GM23338 (cell line): Measurements from ENCODE around the gene THSD7A. TPM values are rescaled to one million over a fixed set of nuclear protein-coding genes. Genes with fewer than 3 reads are reported as not detected.

ENCODE experiments used
- ATAC-seq: fragments of 200-7000 bp; cut with Tn5 transposase; 3 replicates; pipeline ENCODE4 v1.9.1; 2020
- DNase-seq: peaks from one replicate; pipeline ENCODE4 v3.0.0-alpha.2; 2015; ENCODE audit warnings: low spot score
- H2AFZ ChIP-seq: fragments of 200-600 bp; sonication (generic); 2 replicates; pipeline ENCODE4 v1.8.0; 2016; ENCODE audit warnings: antibody characterized with exemption, mild to moderate bottlenecking, moderate library complexity
- H3F3A ChIP-seq: fragments of 200-600 bp; sonication (generic); replicated peaks from 2 replicates; pipeline ENCODE4 v1.8.0; 2017; ENCODE audit warnings: antibody characterized with exemption, mixed run types, low read depth
- H3K27ac ChIP-seq: fragments of 200-600 bp; sonication (generic); 2 replicates; pipeline ENCODE4 v1.6.1; 2016; ENCODE audit warnings: low read depth
- H3K27me3 ChIP-seq: fragments of 200-600 bp; sonication (generic); 2 replicates; pipeline ENCODE4 v1.8.0; 2016; ENCODE audit warnings: mild to moderate bottlenecking, mixed run types, moderate library complexity; ENCODE audit not compliant: insufficient read depth
- H3K36me3 ChIP-seq: fragments of 200-600 bp; sonication (generic); 2 replicates; pipeline ENCODE4 v1.8.0; 2016; ENCODE audit warnings: mild to moderate bottlenecking; ENCODE audit not compliant: insufficient read depth
- H3K4me1 ChIP-seq: fragments of 200-600 bp; sonication (generic); 2 replicates; pipeline ENCODE4 v1.8.0; 2016; ENCODE audit warnings: mild to moderate bottlenecking, moderate library complexity; ENCODE audit not compliant: insufficient read depth
- H3K4me2 ChIP-seq: fragments of 200-600 bp; sonication (generic); 2 replicates; pipeline ENCODE4 v1.7.1; 2017; ENCODE audit warnings: mixed run types
- H3K4me3 ChIP-seq: fragments of 200-600 bp; sonication (generic); 2 replicates; pipeline ENCODE4 v1.6.1; 2016; ENCODE audit warnings: mixed run types
- H3K79me2 ChIP-seq: fragments of 200-600 bp; sonication (generic); replicated peaks from 2 replicates; pipeline ENCODE4 v1.8.0; 2017; ENCODE audit warnings: mild to moderate bottlenecking; ENCODE audit not compliant: insufficient read depth
- H3K9me2 ChIP-seq: fragments of 200-600 bp; sonication (generic); 2 replicates; pipeline ENCODE4 v1.8.0; 2017; ENCODE audit not compliant: insufficient read depth
- H4K20me1 ChIP-seq: fragments of 200-600 bp; sonication (generic); replicated peaks from 2 replicates; pipeline ENCODE4 v1.8.0; 2017; ENCODE audit warnings: mild to moderate bottlenecking; ENCODE audit not compliant: insufficient read depth
- H3K27ac Mint-ChIP-seq: 2 replicates; pipeline ENCODE4 v1.8.0; 2020; ENCODE audit warnings: inconsistent platforms, mild to moderate bottlenecking, moderate library complexity, mixed read lengths
- H3K27me3 Mint-ChIP-seq: 3 replicates; pipeline ENCODE4 v1.8.0; 2022; ENCODE audit warnings: low read depth, mild to moderate bottlenecking, moderate library complexity, mixed read lengths, inconsistent platforms; ENCODE audit not compliant: insufficient read depth, poor library complexity
- H3K36me3 Mint-ChIP-seq: 3 replicates; pipeline ENCODE4 v1.8.0; 2021; ENCODE audit warnings: low read depth, mild to moderate bottlenecking, inconsistent platforms, moderate library complexity, mixed read lengths
- H3K4me1 Mint-ChIP-seq: 3 replicates; pipeline ENCODE4 v1.8.0; 2020; ENCODE audit warnings: mild to moderate bottlenecking, inconsistent platforms, mixed read lengths
- H3K4me3 Mint-ChIP-seq: 3 replicates; pipeline ENCODE4 v1.8.0; 2021; ENCODE audit warnings: moderate library complexity, mild to moderate bottlenecking, inconsistent platforms, mixed read lengths
- H3K9me3 Mint-ChIP-seq: 3 replicates; pipeline ENCODE4 v1.8.0; 2020; ENCODE audit warnings: moderate library complexity, mild to moderate bottlenecking, inconsistent platforms, mixed read lengths
- CREB1 ChIP-seq: fragments of 250-450 bp; sonication (Bioruptor Pico); IDR thresholded peaks from 2 replicates; pipeline ENCODE4 v1.5.0; 2020; ENCODE audit warnings: low read depth, mild to moderate bottlenecking, moderate library complexity
- EZH2 ChIP-seq: fragments of 200-600 bp; sonication (generic); IDR thresholded peaks from one replicate; pipeline ENCODE4 v1.8.0; 2017; ENCODE audit warnings: antibody characterized with exemption, mild to moderate bottlenecking, low read depth; ENCODE audit not compliant: unreplicated experiment
- NANOG ChIP-seq: IDR thresholded peaks from 2 replicates; pipeline ENCODE4 v1.6.1; 2016; ENCODE audit warnings: antibody characterized with exemption, borderline replicate concordance
- POLR2AphosphoS5 ChIP-seq: IDR thresholded peaks from 2 replicates; pipeline ENCODE4 v1.6.1; 2016; ENCODE audit warnings: antibody characterized with exemption, low read depth
- polyA plus RNA-seq: library from polyadenylated mRNA; unstranded; fragments of >200 nt; fragmentation: Nextera tagmentation; extraction: Ambion mirVana; gene quantifications from 2 replicates; pipeline ENCODE4 v1.2.1, GENCODE V29; 2016
- total RNA-seq: library from RNA; depleted of rRNA; stranded (reverse); fragments of >200 nt; shearing (Covaris generic); gene quantifications from 2 replicates; pipeline ENCODE4 v1.2.3, GENCODE V29; 2014
- TF ChIP-seq, protein P1 (sequence below): IDR thresholded peaks from 2 replicates; pipeline ENCODE4 v1.6.1; 2016; ENCODE audit warnings: antibody characterized with exemption
- TF ChIP-seq, protein P2 (sequence below): IDR thresholded peaks from one replicate; pipeline ENCODE4 v1.6.1; 2018; ENCODE audit warnings: antibody characterized with exemption; ENCODE audit not compliant: unreplicated experiment
- TF ChIP-seq, protein P3 (sequence below), 2 experiments: fragments of 200-600 bp in 1 of 2; sonication (generic) in 1 of 2; conservative IDR thresholded peaks; 2 replicates each; pipeline versions ENCODE4 v1.5.1 to v1.6.1; 2016 to 2017; ENCODE audit warnings: antibody characterized with exemption in 2 of 2, low read depth in 2 of 2, mild to moderate bottlenecking in 2 of 2, moderate library complexity in 1 of 2
- TF ChIP-seq, protein P4 (sequence below): fragments of 250-450 bp; sonication (Bioruptor Pico); IDR thresholded peaks from 2 replicates; pipeline ENCODE4 v1.5.0; 2020; ENCODE audit warnings: mild to moderate bottlenecking, moderate library complexity

Gene THSD7A
- total and polyA plus RNA-seq, 2 experiments from 2014 or later, result 1.3 to 2.1 TPM

GRCh38 chr7:11330717-11331116 lies 501.3 kb downstream of the THSD7A start (continued):
- TF ChIP-seq, protein P1, sequence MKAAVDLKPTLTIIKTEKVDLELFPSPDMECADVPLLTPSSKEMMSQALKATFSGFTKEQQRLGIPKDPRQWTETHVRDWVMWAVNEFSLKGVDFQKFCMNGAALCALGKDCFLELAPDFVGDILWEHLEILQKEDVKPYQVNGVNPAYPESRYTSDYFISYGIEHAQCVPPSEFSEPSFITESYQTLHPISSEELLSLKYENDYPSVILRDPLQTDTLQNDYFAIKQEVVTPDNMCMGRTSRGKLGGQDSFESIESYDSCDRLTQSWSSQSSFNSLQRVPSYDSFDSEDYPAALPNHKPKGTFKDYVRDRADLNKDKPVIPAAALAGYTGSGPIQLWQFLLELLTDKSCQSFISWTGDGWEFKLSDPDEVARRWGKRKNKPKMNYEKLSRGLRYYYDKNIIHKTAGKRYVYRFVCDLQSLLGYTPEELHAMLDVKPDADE, result no peak
- TF ChIP-seq CREB1 (CRISPR knock-in tag), result no peak
- TF ChIP-seq, protein P2, sequence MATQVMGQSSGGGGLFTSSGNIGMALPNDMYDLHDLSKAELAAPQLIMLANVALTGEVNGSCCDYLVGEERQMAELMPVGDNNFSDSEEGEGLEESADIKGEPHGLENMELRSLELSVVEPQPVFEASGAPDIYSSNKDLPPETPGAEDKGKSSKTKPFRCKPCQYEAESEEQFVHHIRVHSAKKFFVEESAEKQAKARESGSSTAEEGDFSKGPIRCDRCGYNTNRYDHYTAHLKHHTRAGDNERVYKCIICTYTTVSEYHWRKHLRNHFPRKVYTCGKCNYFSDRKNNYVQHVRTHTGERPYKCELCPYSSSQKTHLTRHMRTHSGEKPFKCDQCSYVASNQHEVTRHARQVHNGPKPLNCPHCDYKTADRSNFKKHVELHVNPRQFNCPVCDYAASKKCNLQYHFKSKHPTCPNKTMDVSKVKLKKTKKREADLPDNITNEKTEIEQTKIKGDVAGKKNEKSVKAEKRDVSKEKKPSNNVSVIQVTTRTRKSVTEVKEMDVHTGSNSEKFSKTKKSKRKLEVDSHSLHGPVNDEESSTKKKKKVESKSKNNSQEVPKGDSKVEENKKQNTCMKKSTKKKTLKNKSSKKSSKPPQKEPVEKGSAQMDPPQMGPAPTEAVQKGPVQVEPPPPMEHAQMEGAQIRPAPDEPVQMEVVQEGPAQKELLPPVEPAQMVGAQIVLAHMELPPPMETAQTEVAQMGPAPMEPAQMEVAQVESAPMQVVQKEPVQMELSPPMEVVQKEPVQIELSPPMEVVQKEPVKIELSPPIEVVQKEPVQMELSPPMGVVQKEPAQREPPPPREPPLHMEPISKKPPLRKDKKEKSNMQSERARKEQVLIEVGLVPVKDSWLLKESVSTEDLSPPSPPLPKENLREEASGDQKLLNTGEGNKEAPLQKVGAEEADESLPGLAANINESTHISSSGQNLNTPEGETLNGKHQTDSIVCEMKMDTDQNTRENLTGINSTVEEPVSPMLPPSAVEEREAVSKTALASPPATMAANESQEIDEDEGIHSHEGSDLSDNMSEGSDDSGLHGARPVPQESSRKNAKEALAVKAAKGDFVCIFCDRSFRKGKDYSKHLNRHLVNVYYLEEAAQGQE, result no peak
- TF ChIP-seq NANOG, result no peak
- TF ChIP-seq, protein P3, sequence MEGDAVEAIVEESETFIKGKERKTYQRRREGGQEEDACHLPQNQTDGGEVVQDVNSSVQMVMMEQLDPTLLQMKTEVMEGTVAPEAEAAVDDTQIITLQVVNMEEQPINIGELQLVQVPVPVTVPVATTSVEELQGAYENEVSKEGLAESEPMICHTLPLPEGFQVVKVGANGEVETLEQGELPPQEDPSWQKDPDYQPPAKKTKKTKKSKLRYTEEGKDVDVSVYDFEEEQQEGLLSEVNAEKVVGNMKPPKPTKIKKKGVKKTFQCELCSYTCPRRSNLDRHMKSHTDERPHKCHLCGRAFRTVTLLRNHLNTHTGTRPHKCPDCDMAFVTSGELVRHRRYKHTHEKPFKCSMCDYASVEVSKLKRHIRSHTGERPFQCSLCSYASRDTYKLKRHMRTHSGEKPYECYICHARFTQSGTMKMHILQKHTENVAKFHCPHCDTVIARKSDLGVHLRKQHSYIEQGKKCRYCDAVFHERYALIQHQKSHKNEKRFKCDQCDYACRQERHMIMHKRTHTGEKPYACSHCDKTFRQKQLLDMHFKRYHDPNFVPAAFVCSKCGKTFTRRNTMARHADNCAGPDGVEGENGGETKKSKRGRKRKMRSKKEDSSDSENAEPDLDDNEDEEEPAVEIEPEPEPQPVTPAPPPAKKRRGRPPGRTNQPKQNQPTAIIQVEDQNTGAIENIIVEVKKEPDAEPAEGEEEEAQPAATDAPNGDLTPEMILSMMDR (conservative IDR thresholded peaks at IDR 0.05; ENCODE audit: low read depth in 2 of 2), result no peak
- TF ChIP-seq EZH2, result no peak

- DNase-seq, result no peak
- Histone ChIP-seq H3K79me2 (no peaks in the 10 kb centered on the region), H3K27ac (no peak overlapping the region), H4K20me1 (no peaks in the 10 kb centered on the region), H3K36me3 (no peaks in the 10 kb centered on the region), H3K4me3 (no peak overlapping the region), H3K9me2 (no peaks in the 10 kb centered on the region), H3F3A (no peaks in the 10 kb centered on the region), H3K27me3 (no peaks in the 10 kb centered on the region), H3K4me1 (no peaks in the 10 kb centered on the region), H2AFZ (no peak overlapping the region), H3K4me2 (no peak overlapping the region)
- Mint-ChIP-seq H3K4me1 (peaks cover 11% of the 10 kb centered on the region), H3K4me3 (no peak overlapping the region), H3K36me3 (no peaks in the 10 kb centered on the region), H3K27ac (no peak overlapping the region), H3K27me3 (no peaks in the 10 kb centered on the region), H3K9me3 (no peaks in the 10 kb centered on the region)
- no peak for ATAC-seq
- no peak for TF ChIP-seq POLR2AphosphoS5
- TF ChIP-seq, protein P4, sequence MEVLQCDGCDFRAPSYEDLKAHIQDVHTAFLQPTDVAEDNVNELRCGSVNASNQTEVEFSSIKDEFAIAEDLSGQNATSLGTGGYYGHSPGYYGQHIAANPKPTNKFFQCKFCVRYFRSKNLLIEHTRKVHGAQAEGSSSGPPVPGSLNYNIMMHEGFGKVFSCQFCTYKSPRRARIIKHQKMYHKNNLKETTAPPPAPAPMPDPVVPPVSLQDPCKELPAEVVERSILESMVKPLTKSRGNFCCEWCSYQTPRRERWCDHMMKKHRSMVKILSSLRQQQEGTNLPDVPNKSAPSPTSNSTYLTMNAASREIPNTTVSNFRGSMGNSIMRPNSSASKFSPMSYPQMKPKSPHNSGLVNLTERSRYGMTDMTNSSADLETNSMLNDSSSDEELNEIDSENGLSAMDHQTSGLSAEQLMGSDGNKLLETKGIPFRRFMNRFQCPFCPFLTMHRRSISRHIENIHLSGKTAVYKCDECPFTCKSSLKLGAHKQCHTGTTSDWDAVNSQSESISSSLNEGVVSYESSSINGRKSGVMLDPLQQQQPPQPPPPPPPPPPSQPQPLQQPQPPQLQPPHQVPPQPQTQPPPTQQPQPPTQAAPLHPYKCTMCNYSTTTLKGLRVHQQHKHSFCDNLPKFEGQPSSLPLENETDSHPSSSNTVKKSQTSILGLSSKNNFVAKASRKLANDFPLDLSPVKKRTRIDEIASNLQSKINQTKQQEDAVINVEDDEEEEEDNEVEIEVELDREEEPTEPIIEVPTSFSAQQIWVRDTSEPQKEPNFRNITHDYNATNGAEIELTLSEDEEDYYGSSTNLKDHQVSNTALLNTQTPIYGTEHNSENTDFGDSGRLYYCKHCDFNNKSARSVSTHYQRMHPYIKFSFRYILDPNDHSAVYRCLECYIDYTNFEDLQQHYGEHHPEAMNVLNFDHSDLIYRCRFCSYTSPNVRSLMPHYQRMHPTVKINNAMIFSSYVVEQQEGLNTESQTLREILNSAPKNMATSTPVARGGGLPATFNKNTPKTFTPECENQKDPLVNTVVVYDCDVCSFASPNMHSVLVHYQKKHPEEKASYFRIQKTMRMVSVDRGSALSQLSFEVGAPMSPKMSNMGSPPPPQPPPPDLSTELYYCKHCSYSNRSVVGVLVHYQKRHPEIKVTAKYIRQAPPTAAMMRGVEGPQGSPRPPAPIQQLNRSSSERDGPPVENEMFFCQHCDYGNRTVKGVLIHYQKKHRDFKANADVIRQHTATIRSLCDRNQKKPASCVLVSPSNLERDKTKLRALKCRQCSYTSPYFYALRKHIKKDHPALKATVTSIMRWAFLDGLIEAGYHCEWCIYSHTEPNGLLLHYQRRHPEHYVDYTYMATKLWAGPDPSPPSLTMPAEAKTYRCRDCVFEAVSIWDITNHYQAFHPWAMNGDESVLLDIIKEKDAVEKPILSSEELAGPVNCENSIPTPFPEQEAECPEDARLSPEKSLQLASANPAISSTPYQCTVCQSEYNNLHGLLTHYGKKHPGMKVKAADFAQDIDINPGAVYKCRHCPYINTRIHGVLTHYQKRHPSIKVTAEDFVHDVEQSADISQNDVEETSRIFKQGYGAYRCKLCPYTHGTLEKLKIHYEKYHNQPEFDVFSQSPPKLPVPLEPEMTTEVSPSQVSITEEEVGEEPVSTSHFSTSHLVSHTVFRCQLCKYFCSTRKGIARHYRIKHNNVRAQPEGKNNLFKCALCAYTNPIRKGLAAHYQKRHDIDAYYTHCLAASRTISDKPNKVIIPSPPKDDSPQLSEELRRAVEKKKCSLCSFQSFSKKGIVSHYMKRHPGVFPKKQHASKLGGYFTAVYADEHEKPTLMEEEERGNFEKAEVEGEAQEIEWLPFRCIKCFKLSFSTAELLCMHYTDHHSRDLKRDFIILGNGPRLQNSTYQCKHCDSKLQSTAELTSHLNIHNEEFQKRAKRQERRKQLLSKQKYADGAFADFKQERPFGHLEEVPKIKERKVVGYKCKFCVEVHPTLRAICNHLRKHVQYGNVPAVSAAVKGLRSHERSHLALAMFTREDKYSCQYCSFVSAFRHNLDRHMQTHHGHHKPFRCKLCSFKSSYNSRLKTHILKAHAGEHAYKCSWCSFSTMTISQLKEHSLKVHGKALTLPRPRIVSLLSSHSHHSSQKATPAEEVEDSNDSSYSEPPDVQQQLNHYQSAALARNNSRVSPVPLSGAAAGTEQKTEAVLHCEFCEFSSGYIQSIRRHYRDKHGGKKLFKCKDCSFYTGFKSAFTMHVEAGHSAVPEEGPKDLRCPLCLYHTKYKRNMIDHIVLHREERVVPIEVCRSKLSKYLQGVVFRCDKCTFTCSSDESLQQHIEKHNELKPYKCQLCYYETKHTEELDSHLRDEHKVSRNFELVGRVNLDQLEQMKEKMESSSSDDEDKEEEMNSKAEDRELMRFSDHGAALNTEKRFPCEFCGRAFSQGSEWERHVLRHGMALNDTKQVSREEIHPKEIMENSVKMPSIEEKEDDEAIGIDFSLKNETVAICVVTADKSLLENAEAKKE (CRISPR knock-in tag), result no peak
- no peak for TF ChIP-seq EZH2
- no peak for TF ChIP-seq NANOG
Observed at GRCh38 chr7:11330208-11330607, 501.8 kb downstream of the THSD7A start.
